GM12878 (cell line): ENCODE data around the gene PTCRA. TPM values are rescaled to one million over a fixed set of nuclear protein-coding genes. Genes with fewer than 3 reads are reported as not detected.

Experiments
- ATAC-seq: fragments of 200-7000 bp; cut with Tn5 transposase; 3 replicates; pipeline ENCODE4 v1.9.1; 2020; ENCODE audit warnings: mild to moderate bottlenecking, moderate library complexity
- BruUV-seq: library from RNA; stranded (reverse); fragments of 400-500 nt; replicated peaks from 2 replicates; lab custom pipeline; 2021; lab: Mats Ljungman, UMichigan
- CTCF ChIA-PET: fragments of 300-600 bp; sonication (Branson Sonifier 250); formaldehyde crosslinking; extraction: SDS; loops from one replicate; lab custom pipeline; 2021; ENCODE audit warnings: inconsistent platforms; lab: Yijun Ruan, JAX
- POLR2A ChIA-PET: fragments of 350-600 bp; formaldehyde crosslinking; extraction: SDS; loops from one replicate; lab custom pipeline; 2021; ENCODE audit warnings: inconsistent platforms; lab: Charles Lee
- RAD21 ChIA-PET: fragments of 300-600 bp; sonication (Branson Sonifier 250); formaldehyde crosslinking; loops from one replicate; lab custom pipeline; 2023; ENCODE audit warnings: antibody characterized with exemption; ENCODE audit not compliant: unreplicated experiment; lab: Charles Lee
- SMC1A ChIA-PET: fragments of 300-600 bp; sonication (Branson Sonifier 250); formaldehyde crosslinking; loops from one replicate; lab custom pipeline; 2023; ENCODE audit not compliant: unreplicated experiment, uncharacterized antibody; lab: Charles Lee
- DNase-seq: peaks from one replicate; pipeline ENCODE4 v3.0.0-alpha.2; 2011; ENCODE audit warnings: low read depth, low spot score
- FAIRE-seq: peaks from 3 replicates; lab custom pipeline; 2011; peaks lifted over from hg19 to GRCh38; lab: Jason Lieb, UNC
- H2AFZ ChIP-seq: 2 replicates; pipeline ENCODE4 v1.6.0; 2011; ENCODE audit warnings: low read depth, low read length, control low read depth; ENCODE audit not compliant: control insufficient read depth
- H3K27ac ChIP-seq: 2 replicates; pipeline ENCODE4 v1.5.1; 2011; ENCODE audit warnings: control low read depth; ENCODE audit not compliant: control insufficient read depth, insufficient read depth
- H3K27me3 ChIP-seq, 2 experiments: replicated peaks in 1 of 2; 2 replicates each; pipeline versions ENCODE4 v1.6.0 to v1.6.1; 2011; ENCODE audit warnings: low read length in 1 of 2; ENCODE audit not compliant: control insufficient read depth in 2 of 2, insufficient read depth in 2 of 2
- H3K36me3 ChIP-seq, 2 experiments: 2 replicates each; pipeline ENCODE4 v1.5.1; 2011; ENCODE audit warnings: low read length in 1 of 2; ENCODE audit not compliant: control insufficient read depth in 2 of 2, insufficient read depth in 2 of 2
- H3K4me1 ChIP-seq: 2 replicates; pipeline ENCODE4 v1.6.1; 2011; ENCODE audit warnings: mild to moderate bottlenecking, low read length, moderate library complexity, mixed read lengths; ENCODE audit not compliant: control insufficient read depth, insufficient read depth
- H3K4me2 ChIP-seq: 2 replicates; pipeline ENCODE4 v1.6.0; 2011; ENCODE audit warnings: control low read depth; ENCODE audit not compliant: control insufficient read depth, insufficient read depth
- H3K4me3 ChIP-seq: fragments of 200-600 bp; sonication (generic); 2 replicates; pipeline ENCODE4 v1.5.1; 2016
- H3K79me2 ChIP-seq: 2 replicates; pipeline ENCODE4 v1.6.0; 2011; ENCODE audit warnings: low read length; ENCODE audit not compliant: control insufficient read depth, insufficient read depth
- H3K9ac ChIP-seq: 2 replicates; pipeline ENCODE4 v1.8.0; 2011; ENCODE audit warnings: low read length, control low read depth, mixed read lengths; ENCODE audit not compliant: control insufficient read depth, insufficient read depth
- H3K9me3 ChIP-seq: replicated peaks from 3 replicates; pipeline ENCODE4 v1.5.1; 2011; ENCODE audit warnings: mild to moderate bottlenecking, low read length; ENCODE audit not compliant: control insufficient read depth, insufficient read depth
- H4K20me1 ChIP-seq: 2 replicates; pipeline ENCODE4 v1.6.0; 2011; ENCODE audit not compliant: control insufficient read depth, insufficient read depth
- ESRRA ChIP-seq: IDR thresholded peaks from 2 replicates; pipeline ENCODE4 v1.6.1; 2012; ENCODE audit warnings: mild to moderate bottlenecking, low read length, improper control_type of control experiment
- FOXM1 ChIP-seq: IDR thresholded peaks from 2 replicates; pipeline ENCODE4 v1.6.1; 2012; ENCODE audit warnings: low read depth, mild to moderate bottlenecking, inconsistent platforms, low read length, moderate library complexity
- HCFC1 ChIP-seq: fragments of 150-350 bp; IDR thresholded peaks from 2 replicates; pipeline ENCODE4 v1.6.1; 2014; ENCODE audit warnings: low read length
- HDGF ChIP-seq: fragments of 450-650 bp; IDR thresholded peaks from 2 replicates; pipeline ENCODE4 v1.6.1; 2016; ENCODE audit warnings: antibody characterized with exemption
- NFYB ChIP-seq: IDR thresholded peaks from 2 replicates; pipeline ENCODE4 v1.6.1; 2011; ENCODE audit warnings: low read depth, mild to moderate bottlenecking, low read length, improper control_type of control experiment, moderate library complexity; ENCODE audit not compliant: insufficient read depth
- NR2C1 ChIP-seq: fragments of 450-650 bp; IDR thresholded peaks from 2 replicates; pipeline ENCODE4 v1.6.1; 2017; ENCODE audit warnings: antibody characterized with exemption, mild to moderate bottlenecking, moderate library complexity
- RCOR1 ChIP-seq: conservative IDR thresholded peaks from 2 replicates; pipeline ENCODE4 v1.6.1; 2012; ENCODE audit warnings: low read depth, low read length, improper control_type of control experiment
- SMC3 ChIP-seq: IDR thresholded peaks from 2 replicates; pipeline ENCODE4 v1.6.1; 2011; ENCODE audit warnings: low read length, improper control_type of control experiment, borderline replicate concordance
- TBL1XR1 ChIP-seq: IDR thresholded peaks from 2 replicates; pipeline ENCODE4 v1.6.1; 2012; ENCODE audit warnings: low read depth, low read length, improper control_type of control experiment
- TCF12 ChIP-seq: IDR thresholded peaks from 2 replicates; pipeline ENCODE4 v1.6.1; 2011; ENCODE audit warnings: low read depth, mild to moderate bottlenecking, low read length
- ZSCAN29 ChIP-seq: fragments of 450-650 bp; IDR thresholded peaks from 2 replicates; pipeline ENCODE4 v1.6.1; 2017; ENCODE audit warnings: mild to moderate bottlenecking, moderate library complexity
- ZZZ3 ChIP-seq: IDR thresholded peaks from 2 replicates; pipeline ENCODE4 v1.6.1; 2011; ENCODE audit warnings: low read depth; ENCODE audit not compliant: control insufficient read depth, insufficient read length
- in situ Hi-C: fragments of 300-500 bp; cut with MboI; formaldehyde crosslinking; loops from 9 replicates; pipeline ENCODE4 v1.14.3; 2018; ENCODE audit warnings: mixed read lengths
- intact Hi-C: fragments of 100-400 bp; cut with micrococcal nuclease; formaldehyde crosslinking; loops from one replicate; pipeline ENCODE4 v1.14.2; 2022; ENCODE audit not compliant: unreplicated experiment
- polyA plus RNA-seq, 11 experiments: library from polyadenylated mRNA; depleted of rRNA in 4 of 11; unstranded in 6 of 11; stranded (reverse) in 5 of 11; fragments of >200 nt; fragmentation: Nextera tagmentation in 4 of 11; fragmentation: Illumina TruSeq in 1 of 11; extraction: Ambion mirVana in 4 of 11; extraction: Trizol in 1 of 11; gene quantifications; 1 replicate in 1 of 11; 2 replicates in 10 of 11; pipeline versions ENCODE4 v1.2.1 to v1.2.3, GENCODE V29; 2011 to 2016; ENCODE audit warnings: inconsistent platforms in 2 of 11, missing spikeins in 2 of 11, low read depth in 1 of 11
- total RNA-seq, 4 experiments: library from RNA; depleted of rRNA in 3 of 4; stranded (reverse); fragments of >200 nt in 3 of 4; fragmentation: Illumina TruSeq in 1 of 4; extraction: Trizol in 1 of 4; gene quantifications; 2 replicates each; pipeline versions ENCODE4 v1.2.1 to v1.2.3, GENCODE V29; 2013 to 2021
- TF ChIP-seq, protein P1 (sequence below), 3 experiments: IDR thresholded peaks in 2 of 3; conservative IDR thresholded peaks in 1 of 3; 2 replicates each; pipeline ENCODE4 v1.5.1; 2011; ENCODE audit warnings: low read depth in 3 of 3, low read length in 3 of 3, mild to moderate bottlenecking in 3 of 3, control low read depth in 2 of 3, moderate library complexity in 2 of 3, inconsistent platforms in 1 of 3, mixed read lengths in 1 of 3; ENCODE audit not compliant: control insufficient read depth in 2 of 3, insufficient read depth in 1 of 3; ENCODE audit errors: extremely low read depth in 1 of 3
- TF ChIP-seq, protein P2 (sequence below): IDR thresholded peaks from 2 replicates; pipeline ENCODE4 v1.6.1; 2011; ENCODE audit warnings: low read depth, mild to moderate bottlenecking, low read length, moderate library complexity, borderline replicate concordance; ENCODE audit errors: extremely low read depth
- TF ChIP-seq, protein P3 (sequence below): IDR thresholded peaks from 2 replicates; pipeline ENCODE4 v1.6.1; 2012; ENCODE audit warnings: low read length, inconsistent platforms

PTCRA gene
- total and polyA plus RNA-seq, 10 of the 15 experiments (the other 5 are each of a cell fraction or from before 2014, with no cell fraction given): 0.10 to 1.1 (median 0.19) TPM; not detected in 4

DNA sequence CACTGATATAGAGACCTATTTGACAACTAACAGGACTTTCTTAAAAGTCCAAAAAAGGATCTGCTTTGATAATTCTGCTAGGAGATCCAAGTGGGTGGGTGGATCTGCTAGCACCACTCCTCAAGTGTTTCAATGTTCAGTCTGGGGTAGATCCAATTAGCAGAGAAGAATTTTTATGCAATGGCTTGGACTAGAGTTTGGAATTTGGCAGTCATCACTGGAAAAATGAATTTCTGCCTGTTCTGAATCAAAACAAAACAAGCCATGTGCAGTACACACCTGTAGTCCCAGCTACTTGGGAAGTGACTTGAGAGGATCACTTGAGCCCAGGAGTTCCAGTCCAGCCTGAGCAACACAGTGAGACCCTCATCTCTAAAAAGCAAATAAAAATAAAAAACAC, 32.1 kb downstream of the PTCRA start:
- ATAC-seq: no peak
- no peaks in the 10 kb centered on the region for H3K79me2 ChIP-seq
- FAIRE-seq: no peak
- no peak for DNase-seq
- ChIA-PET POLR2A (no interaction called here), RAD21 (no interaction called here), SMC1A (no interaction called here), CTCF (no interaction called here)
- H3K4me2 ChIP-seq: no peak overlapping the region
- H4K20me1 ChIP-seq: no peaks in the 10 kb centered on the region
- no peak overlapping the region for H3K4me3 ChIP-seq
- H3K27me3 ChIP-seq: no peaks in the 10 kb centered on the region
- no peaks in the 10 kb centered on the region for H3K9me3 ChIP-seq
- TSS peak; percentile 20 for BruUV-seq
- no peak overlapping the region for H2AFZ ChIP-seq
- intact Hi-C loops (no loop called here), in situ Hi-C loops (no loop called here)
- no peak for TF ChIP-seq TCF12
- TF ChIP-seq, protein P1, sequence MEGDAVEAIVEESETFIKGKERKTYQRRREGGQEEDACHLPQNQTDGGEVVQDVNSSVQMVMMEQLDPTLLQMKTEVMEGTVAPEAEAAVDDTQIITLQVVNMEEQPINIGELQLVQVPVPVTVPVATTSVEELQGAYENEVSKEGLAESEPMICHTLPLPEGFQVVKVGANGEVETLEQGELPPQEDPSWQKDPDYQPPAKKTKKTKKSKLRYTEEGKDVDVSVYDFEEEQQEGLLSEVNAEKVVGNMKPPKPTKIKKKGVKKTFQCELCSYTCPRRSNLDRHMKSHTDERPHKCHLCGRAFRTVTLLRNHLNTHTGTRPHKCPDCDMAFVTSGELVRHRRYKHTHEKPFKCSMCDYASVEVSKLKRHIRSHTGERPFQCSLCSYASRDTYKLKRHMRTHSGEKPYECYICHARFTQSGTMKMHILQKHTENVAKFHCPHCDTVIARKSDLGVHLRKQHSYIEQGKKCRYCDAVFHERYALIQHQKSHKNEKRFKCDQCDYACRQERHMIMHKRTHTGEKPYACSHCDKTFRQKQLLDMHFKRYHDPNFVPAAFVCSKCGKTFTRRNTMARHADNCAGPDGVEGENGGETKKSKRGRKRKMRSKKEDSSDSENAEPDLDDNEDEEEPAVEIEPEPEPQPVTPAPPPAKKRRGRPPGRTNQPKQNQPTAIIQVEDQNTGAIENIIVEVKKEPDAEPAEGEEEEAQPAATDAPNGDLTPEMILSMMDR (IDR thresholded peaks at IDR 0.05 in 2 of 3, conservative IDR thresholded peaks at IDR 0.05 in 1 of 3; ENCODE audit: control insufficient read depth in 2 of 3, extremely low read depth in 1 of 3, insufficient read depth in 1 of 3, low read depth in 3 of 3, low read length in 3 of 3): no peak
- no peak for TF ChIP-seq ESRRA
- TF ChIP-seq FOXM1: no peak
- TF ChIP-seq, protein P2, sequence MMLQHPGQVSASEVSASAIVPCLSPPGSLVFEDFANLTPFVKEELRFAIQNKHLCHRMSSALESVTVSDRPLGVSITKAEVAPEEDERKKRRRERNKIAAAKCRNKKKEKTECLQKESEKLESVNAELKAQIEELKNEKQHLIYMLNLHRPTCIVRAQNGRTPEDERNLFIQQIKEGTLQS: no peak
- TF ChIP-seq SMC3: no peak
- no peak for TF ChIP-seq HCFC1
- no peak for TF ChIP-seq NFYB
- TF ChIP-seq, protein P3, sequence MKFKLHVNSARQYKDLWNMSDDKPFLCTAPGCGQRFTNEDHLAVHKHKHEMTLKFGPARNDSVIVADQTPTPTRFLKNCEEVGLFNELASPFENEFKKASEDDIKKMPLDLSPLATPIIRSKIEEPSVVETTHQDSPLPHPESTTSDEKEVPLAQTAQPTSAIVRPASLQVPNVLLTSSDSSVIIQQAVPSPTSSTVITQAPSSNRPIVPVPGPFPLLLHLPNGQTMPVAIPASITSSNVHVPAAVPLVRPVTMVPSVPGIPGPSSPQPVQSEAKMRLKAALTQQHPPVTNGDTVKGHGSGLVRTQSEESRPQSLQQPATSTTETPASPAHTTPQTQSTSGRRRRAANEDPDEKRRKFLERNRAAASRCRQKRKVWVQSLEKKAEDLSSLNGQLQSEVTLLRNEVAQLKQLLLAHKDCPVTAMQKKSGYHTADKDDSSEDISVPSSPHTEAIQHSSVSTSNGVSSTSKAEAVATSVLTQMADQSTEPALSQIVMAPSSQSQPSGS: no peak
- no peak for TF ChIP-seq RCOR1
- no peak for TF ChIP-seq ZSCAN29
- TF ChIP-seq TBL1XR1: no peak
- TF ChIP-seq NR2C1: no peak
- no peak for TF ChIP-seq HDGF
- no peak for TF ChIP-seq ZZZ3
- no peak overlapping the region for H3K27ac ChIP-seq
- H3K4me1 ChIP-seq: no peaks in the 10 kb centered on the region
- H3K36me3 ChIP-seq: peaks cover 3 to 6% of the 10 kb centered on the region in 2 experiments
- no peak overlapping the region for H3K9ac ChIP-seq
